GM12801 (cell line): ENCODE measurements around the gene PABPC1L.

Experiments
- CTCF ChIP-seq: IDR thresholded peaks from one replicate; pipeline ENCODE4 v1.5.1; 2011; ENCODE audit warnings: control low read depth; ENCODE audit not compliant: insufficient read length; ENCODE audit errors: extremely low read depth

PABPC1L gene

GRCh38 chr20:44921447-44921846, 11.6 kb downstream of the PABPC1L start:
- TF ChIP-seq CTCF: no peak

- no peak for TF ChIP-seq CTCF
Observed at GRCh38 chr20:44924541-44924940, 14.7 kb downstream of the PABPC1L start.

GRCh38 chr20:44928595-44928994, 18.7 kb downstream of the PABPC1L start:
- TF ChIP-seq CTCF: no peak

- TF ChIP-seq CTCF: no peak
Observed at GRCh38 chr20:44930517-44931168, 20.8 kb downstream of the PABPC1L start.

GRCh38 chr20:44931911-44932310, 22.1 kb downstream of the PABPC1L start:
- no peak for TF ChIP-seq CTCF

- no peak for TF ChIP-seq CTCF
Observed at GRCh38 chr20:44932916-44933315, 23.1 kb downstream of the PABPC1L start.

GRCh38 chr20:44936510-44936909, 26.6 kb downstream of the PABPC1L start:
- no peak for TF ChIP-seq CTCF
